GM19452 (cell line): Measurements from ENCODE around the gene PDE4B.

ENCODE experiments used
- ATAC-seq: cut with Tn5 transposase; IDR thresholded peaks from one replicate; pipeline ENCODE4 v1.9.1; 2021; ENCODE audit not compliant: unreplicated experiment

The PDE4B gene

DNA sequence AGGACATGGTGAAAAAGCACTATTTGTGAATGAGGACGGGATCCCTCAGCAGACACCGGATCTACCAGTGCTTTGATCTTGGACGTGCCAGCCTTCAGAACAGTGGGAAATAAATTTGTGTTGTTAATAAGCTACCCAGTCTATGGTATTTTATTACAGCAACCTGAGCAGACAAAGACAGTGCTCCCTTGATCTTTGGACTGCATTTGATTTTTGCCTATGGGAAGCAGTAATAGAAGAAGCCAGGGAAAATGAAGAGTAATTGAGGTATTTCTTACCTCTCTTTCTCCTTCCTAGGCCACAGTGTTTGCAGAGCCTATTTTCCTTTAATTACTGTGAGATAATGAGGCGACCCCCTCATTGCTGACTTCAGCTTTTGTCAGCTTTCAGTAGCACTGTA lies 87.9 kb downstream of the PDE4B start:
- no peak for ATAC-seq

DNA sequence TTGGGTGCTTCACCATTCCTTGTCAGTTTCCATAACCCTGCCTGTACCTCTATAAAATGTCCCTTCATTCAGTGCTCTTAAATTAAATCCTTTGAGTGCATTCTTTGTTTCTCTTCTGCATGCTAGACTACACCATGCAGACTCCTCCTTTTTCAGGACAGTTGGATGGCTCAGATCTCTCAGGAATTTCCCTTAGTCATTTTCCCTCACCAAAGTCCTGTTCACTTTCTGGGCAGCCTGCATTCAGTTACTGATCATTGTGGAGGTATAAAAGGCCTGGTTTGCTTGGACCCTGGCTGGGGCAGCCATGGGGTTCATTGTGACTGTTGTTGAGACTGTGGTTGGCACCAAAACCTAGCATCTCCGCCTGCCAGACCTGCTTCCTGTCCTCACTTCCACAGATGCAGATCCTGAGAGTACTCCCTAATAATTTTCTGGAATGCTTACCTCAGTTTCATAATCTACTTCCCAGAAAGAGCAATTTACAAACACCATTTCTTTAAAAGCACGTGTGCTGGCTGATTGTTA lies 88.4 kb downstream of the PDE4B start:
- ATAC-seq, result no peak

DNA sequence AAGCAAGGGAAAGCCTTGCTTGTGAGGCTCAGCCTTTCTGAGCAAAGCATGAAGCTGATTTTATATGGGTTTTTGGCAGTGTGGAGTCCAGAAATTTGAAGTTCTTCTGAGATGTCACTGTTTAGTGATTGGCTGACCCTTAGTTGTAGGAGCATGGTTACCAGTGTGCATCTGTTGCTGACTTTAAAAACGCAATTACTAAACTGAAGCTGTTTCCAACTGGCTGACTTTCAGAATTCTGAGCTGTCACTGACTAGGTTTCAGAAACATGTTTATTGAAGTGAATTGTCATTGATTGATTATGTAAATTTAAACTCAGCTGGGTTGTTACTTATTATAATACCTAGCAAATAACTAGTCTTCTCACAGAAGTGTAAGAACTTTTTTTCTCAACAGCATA lies 89.4 kb downstream of the PDE4B start:
- no peak for ATAC-seq

DNA sequence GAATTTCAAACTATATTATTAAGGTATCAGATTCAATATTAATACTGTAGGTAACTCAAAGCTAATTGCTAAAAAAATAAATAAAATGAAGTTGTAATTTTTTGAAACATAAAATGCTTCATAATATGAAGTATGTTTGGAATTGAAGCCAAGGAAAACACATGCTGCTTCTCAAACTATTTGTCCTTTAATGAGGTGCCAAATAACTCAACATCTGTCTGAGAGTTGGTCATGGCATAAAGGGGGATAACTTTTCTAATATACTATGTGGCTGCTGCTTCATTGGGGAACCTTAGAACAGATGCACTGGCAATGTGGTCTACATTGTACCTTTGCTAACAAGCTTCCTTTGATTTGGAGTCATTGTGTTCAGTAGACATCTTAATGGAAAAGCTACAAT lies 96.7 kb downstream of the PDE4B start:
- no peak for ATAC-seq

DNA sequence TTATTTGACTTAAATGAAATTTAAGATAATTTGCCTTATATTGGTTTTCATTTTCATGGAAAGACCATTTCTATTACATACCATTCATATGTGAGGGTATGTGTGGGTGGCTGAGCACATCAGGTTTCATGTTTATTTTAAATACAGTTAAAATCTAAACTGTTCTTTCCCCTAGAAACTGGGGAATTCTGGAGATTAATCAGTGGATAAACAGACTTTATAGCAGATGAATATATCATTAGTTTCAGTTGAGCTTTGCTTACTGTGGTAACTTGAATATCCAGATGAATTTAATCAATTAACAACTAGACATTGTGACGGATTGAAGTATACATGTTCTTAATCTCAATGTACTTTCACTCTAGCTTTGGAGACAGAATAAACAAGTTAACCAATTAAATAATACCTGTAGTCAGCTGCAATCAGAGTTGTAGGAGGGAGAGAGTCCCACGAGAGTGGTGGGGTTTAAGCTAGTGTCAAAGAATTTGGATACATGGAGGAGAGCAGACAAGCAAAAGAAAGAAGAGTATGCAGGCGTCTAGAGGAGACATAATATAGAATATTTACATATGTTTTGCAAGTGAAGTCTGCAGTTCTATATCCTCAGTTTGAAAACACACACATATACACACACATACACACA lies 97.6 kb downstream of the PDE4B start:
- ATAC-seq, result no peak

DNA sequence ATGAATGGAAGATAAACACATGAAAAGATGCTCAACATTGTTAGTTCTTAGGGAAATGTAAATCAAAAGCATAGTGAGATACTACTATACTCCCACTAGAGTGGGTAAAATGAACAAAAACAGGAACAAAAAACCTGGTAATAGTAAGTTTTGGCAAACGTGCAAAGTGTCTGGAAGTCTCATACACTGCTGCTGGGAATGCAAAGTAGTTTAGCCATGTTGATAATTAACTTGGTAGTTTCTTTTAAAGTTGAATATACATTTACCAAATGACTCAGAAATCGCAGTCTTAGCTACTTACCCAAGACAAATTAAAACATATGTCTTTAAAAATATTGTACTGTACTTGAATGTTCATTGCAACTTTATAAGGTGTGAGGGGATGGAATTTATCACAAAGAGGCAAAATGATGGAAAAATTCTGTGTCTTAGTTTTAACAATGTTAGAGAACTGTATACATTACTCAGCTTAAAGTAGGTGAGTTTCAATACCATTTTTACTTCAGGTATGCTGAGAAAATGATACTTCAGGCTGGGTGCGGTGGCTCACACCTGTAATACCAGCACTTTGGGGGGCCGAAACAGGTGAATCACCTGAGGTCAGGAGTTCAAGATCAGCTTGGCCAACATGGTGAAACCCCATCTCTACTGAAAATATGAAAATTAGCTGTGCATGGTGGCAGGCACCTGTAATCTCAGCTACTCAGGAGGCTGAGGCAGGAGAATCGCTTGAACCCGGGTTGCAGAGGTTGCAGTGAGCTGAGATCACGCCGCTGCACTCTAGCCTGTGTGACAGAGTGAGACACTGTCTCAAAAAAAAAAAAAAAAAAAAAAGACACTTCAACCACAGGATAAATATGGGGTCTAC lies 102.3 kb downstream of the PDE4B start:
- peak; percentile 97 for ATAC-seq

DNA sequence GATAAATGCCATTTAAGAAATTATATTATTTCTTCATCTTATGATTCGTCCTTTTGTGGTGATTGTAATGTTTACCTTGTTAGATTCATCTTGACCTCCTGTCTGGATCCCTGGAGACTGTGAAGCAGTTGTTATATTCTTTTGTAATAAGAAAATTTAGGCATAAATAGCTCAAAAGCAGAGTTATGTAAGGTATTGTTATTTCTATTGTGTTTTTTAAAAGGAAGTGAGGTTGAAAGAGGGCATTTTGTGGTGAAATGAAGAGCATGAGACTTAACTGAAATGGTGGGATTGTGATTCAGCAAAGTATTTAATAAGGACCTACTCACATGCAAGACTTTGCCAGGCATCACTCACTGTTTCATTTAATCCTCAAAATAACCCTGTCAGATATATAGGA lies 104.0 kb downstream of the PDE4B start:
- no peak for ATAC-seq

DNA sequence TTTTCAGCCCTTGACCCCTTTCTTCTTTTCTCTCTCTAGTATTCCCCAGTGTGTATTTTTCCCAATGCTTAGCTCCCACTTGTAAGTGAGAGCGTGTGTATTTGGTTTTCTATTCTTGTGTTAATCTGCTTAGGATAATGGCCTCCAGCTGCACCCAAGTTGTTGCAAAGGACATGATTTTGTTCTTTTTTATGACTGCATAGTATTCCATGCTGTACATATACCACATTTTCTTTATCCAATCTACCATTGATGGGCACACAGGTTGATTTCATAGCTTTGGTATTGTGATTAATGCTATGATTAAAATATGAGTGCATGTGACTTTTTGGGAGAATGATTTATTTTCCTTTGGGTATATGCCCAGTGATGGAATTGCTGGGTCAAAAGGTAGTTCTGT lies 104.8 kb downstream of the PDE4B start:
- ATAC-seq, result no peak

DNA sequence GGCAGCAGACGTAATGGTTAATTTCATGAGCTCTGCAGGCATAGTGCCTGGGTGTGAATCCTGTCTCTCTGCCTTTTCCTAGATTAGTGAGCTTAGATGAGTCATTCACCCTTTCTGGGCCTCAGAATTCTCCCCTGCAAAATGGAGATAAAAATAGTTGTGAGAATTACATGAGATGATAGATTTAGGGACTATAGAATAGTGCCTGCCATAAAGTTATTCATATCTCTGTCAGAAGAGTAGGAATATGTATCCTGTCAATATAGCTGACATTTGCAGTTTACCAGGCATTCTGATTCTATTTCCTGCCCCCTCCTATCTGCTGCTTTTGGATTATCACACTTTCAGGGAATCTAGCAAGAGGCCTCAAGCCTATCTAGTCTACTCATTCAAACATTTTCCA lies 112.0 kb downstream of the PDE4B start:
- no peak for ATAC-seq

DNA sequence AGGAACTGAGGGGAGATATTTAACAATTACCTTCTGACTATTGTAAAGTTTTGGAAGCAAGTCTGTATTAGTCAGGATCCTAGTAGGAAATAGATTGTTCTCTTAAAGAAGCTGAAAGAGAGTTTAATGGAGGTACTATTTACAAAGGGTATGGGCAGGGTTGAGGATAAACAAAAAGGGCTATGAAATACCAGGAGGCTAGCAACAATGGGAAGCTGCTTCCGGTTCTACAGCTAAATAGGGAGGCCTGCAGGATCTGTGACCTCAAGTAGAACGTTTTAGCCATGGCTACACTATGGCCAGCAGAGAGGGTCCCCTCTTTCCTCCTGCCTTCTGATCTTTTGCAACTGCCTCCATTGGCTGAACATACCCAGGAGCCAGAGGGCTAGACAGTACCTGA lies 117.7 kb downstream of the PDE4B start:
- ATAC-seq, result no peak

DNA sequence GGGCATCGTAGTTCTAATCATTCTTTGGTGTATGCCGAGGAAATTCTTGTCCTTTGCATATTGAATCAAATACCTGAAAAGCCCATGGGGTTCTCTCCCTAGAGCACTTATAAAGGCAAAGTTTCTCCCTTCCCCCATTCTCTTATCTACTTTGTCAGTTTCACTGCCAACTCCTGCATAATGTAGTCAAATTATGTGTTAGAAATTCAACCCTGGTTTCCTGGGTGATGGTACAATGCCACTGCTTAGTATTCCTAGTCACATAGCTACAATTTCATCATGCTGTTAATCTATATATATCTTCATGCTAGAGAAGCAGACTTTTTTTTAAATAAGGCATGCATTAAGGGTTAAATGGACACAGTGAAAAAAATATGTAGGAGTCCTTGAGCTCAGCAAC lies 119.0 kb downstream of the PDE4B start:
- ATAC-seq, result no peak

DNA sequence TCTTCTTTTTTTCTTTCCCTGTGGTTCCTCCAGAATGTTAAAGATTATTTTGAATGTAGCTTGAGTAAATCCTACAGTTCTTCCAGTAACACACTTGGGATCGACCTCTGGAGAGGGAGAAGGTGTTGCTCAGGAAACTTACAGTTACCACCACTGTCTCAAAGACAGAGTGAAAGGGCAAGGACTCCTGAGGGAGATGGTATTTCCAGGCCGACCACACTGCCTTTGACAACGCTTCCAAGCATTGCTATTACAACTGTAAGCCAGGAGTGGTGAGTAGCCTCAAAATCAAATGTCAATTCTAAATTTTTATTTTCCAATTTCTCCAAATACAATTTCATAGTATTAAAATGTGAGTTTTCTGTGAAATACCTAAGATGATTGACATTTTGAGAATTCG lies 125.9 kb downstream of the PDE4B start:
- no peak for ATAC-seq

DNA sequence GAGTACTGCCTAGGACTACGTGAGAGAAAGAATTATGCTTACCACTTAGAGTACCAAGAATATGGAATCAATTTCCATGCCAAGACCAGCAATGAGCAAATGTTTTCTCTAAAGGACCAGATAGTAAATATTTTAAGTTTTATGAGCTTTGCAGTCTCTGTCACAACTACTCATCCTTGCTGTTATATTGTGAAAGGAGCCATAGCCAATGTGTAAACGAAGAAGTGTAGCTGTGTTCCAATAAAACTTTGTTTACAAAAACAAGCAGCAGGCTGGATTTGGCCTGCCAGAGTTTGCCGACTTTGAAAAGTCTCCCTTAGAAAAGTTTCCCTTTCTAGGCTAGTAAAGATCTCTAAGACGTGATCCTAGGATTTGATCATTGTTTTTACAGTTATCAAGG lies 128.8 kb downstream of the PDE4B start:
- ATAC-seq, result no peak

DNA sequence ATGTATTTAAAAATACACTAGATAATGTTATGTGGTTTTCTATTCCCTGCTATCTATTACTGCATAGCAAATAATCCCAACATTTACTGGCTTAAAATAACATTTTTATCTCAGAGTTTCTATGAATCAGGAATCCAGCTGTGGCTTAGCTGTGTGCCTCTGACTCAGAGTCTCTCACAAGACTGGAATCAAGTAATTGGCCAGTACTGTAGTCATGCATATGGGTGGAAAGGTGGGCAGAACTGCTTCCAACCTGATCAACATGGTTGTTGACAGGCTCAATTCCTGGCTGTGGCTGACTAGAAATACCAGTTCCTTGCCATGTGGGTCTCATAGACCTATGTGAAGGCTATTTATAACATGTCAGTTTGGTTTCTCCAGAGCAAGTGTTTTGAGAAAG lies 131.8 kb downstream of the PDE4B start:
- ATAC-seq, result no peak

DNA sequence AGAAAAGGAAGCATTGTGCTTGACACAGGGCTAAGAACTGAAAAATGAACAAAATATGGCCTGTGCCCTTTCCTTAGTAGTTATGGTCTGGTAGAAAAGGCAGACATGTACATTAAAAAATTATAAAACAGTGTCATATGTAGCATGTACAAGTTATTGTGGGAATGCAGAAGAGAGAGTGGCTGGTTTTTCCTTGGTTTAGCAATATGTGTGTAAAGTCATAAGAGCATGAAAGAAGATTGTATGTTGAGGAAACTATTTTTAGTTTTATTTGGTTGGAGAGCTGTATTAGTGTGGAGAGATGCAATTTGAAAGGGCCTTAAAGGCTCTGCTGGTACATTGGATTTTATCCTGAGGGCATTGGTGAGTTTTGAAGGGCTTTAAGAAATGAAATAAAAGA lies 145.8 kb downstream of the PDE4B start:
- ATAC-seq, result no peak

DNA sequence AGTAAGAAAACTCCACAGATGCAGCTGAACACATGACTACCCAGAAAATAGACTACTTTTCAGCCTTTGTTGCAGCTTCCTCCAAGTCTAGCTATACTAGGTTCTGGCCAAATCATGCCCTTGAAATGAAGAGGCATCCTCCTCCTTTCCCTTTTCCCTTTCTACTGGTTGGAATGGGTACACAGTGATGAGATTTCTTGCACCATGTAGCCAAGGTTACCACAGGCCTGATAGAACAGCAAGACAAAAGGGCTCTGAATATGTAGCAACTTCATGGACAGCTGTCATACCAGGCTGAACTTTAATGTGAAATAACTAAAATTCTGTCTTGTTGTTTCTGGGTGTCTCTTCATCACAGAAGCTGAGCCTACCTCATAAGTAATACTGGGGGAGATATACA lies 146.5 kb downstream of the PDE4B start:
- no peak for ATAC-seq

DNA sequence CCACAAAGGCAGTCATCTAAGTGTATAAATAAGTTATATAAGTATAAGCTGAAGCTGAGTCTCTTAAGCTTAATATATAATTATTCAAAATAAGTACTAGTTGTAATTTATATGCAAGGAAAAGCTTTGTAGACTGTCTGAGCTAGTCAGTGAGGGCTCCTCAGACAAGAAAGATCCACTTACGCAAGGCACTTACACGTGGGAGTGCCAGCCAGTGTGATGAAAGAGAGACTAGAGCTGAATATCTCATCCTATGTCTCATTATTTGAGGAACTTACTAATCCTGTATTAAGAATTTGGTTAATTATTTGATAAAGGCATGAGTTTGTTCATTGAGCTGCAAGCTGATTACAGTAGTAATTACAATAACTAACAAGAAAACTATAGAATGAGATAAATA lies 146.9 kb downstream of the PDE4B start:
- no peak for ATAC-seq

DNA sequence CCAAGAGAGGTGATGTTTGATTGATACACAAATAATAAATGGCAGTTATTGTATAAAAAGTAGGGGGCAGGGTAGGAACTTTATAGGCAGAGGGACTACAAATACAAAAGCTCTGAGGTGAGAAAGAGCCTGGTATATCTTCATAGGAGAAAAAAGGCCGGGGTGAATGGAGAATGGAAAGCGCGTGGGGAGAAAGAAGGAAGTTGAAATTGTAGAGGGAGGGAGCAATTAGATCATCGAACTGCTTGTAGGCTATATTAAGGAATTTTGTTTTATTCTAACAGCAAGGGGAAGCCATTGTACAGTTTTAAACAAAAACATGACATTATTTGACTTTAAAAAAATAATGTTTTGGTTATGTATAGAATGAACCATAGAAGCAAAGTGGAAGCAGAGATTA lies 147.4 kb downstream of the PDE4B start:
- ATAC-seq, result no peak

DNA sequence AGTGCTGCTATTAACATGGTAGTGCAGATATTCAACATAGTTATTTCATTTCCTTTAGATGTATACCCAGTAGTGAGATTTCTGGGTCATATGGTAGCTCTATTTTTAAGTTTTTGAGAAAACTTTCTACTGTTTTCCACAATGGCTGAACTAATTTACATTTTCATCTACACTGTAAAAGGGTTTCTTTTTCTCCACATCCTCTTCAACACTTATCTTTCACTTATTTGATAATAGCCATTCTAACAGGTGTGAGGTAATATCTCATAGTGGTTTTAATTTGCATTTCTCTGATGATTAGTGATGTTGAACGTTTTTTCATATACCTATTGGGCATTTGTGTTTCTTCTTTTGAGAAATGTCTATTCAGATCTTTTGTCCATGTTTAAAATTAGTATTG lies 149.8 kb downstream of the PDE4B start:
- ATAC-seq, result no peak

DNA sequence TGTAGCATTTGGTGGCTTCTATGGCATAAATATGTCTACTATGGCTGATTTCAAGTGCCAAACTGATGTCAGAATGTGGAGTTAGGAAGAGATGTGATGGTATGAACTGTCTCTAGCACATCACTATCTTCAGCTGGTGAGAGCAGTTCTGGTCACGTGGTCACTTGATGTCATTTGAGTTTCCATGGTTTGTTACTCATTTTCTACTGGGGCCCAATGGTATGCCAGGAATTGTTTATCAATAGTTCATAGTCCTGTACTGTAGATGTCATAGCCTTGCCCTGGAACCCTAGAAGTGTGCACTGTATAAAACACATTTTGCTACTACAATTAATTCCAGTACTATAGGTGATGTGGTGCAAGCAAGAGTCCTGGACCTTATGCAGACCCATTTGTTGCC lies 153.7 kb downstream of the PDE4B start:
- no peak for ATAC-seq

DNA sequence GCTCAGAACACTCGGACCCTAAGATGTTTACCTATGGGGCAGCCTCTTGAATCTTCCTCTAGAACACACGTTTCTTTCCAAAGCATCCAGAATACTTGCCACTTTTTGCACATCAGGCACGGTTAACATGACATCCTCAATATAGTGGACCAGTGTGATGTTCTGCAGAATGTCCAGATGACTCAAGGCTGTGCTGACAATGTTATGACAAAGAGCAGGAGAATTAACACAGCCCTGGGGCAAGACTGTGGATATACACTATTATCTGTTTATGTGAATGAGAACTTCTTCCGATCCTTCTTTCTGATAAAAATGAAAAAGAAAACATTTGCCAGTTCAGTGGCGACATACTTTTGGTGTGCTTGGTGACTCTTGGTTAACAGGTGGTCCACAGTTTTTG lies 154.3 kb downstream of the PDE4B start:
- no peak for ATAC-seq

DNA sequence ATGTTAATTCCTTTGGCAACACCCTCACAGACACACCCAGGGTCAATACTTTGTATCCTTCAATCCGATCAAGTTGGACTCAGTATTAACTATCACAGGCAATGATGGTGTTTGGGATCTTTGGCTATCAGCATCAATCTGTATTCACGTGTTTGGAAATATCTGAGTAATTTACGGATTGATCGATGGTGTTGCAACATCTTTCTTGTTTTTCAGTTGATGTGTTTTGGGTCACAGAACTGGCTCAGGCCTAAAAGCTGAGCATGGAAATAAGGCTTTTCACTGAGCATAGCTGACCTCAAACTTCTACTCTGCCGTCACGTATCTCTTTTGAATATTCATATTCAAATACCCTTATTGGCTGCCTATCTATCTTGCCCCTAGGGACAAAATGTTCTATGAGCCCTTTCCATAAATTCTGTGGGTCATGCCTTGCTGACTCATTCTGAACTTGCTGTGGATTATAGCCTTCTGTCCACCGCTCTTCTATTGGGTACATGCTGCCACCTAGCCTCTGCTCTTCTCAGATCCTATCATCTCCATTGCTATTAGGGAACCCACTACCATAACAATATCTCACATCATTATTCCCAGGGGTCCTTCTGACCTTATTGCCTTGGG lies 156.0 kb downstream of the PDE4B start:
- ATAC-seq, result no peak
